GM18505 (cell line): ENCODE results near the gene PLEKHM3.

Experiments used
- ATAC-seq: cut with Tn5 transposase; IDR thresholded peaks from one replicate; pipeline ENCODE4 v1.9.1; 2021; ENCODE audit not compliant: unreplicated experiment
- POLR2A ChIP-seq: IDR thresholded peaks from 4 replicates; pipeline ENCODE4 v1.6.1; 2011; ENCODE audit warnings: borderline replicate concordance; ENCODE audit not compliant: insufficient read depth, insufficient read length; ENCODE audit errors: extremely low read depth

PLEKHM3 gene

GRCh38 chr2:208025037-208025813 is at the start of gene PLEKHM3:
TSS of gene PLEKHM3 (minus strand) at chr2:208025527. CDS start at chr2:208001639, 23,888 bp downstream.
- ATAC-seq: peak; percentile 95
- TF ChIP-seq POLR2A: peak; percentile 90

GRCh38 chr2:208074610-208075356 is 49.5 kb upstream of the PLEKHM3 start:
- TF ChIP-seq POLR2A: no peak
- ATAC-seq: no peak

GRCh38 chr2:208072250-208072892 is 47.0 kb upstream of the PLEKHM3 start:
- TF ChIP-seq POLR2A: no peak
- peak; percentile 70 for ATAC-seq

- TF ChIP-seq POLR2A: no peak
- ATAC-seq: no peak
Observed at GRCh38 chr2:208069186-208069585, 43.9 kb upstream of the PLEKHM3 start.

GRCh38 chr2:208066016-208066415 is 40.7 kb upstream of the PLEKHM3 start:
- no peak for ATAC-seq
- no peak for TF ChIP-seq POLR2A

- no peak for TF ChIP-seq POLR2A
Observed at GRCh38 chr2:208065476-208065875, 40.1 kb upstream of the PLEKHM3 start.

GRCh38 chr2:208064220-208064961 is 39.1 kb upstream of the PLEKHM3 start:
- ATAC-seq: peak; percentile 82
- no peak for TF ChIP-seq POLR2A

More at GRCh38 chr2:208065476-208065875, 40.1 kb upstream of the PLEKHM3 start:
- ATAC-seq: no peak

- no peak for ATAC-seq
- no peak for TF ChIP-seq POLR2A
Observed at GRCh38 chr2:208062961-208063360, 37.6 kb upstream of the PLEKHM3 start.

- no peak for ATAC-seq
- TF ChIP-seq POLR2A: no peak
Observed at GRCh38 chr2:208062113-208062512, 36.8 kb upstream of the PLEKHM3 start.

- TF ChIP-seq POLR2A: no peak
- no peak for ATAC-seq
Observed at GRCh38 chr2:208057108-208057507, 31.8 kb upstream of the PLEKHM3 start.

GRCh38 chr2:208049441-208049840 is 24.1 kb upstream of the PLEKHM3 start:
- no peak for ATAC-seq
- TF ChIP-seq POLR2A: no peak

GRCh38 chr2:208049006-208049405 is 23.7 kb upstream of the PLEKHM3 start:
- TF ChIP-seq POLR2A: no peak
- ATAC-seq: no peak

GRCh38 chr2:208047840-208048239 is 22.5 kb upstream of the PLEKHM3 start:
- no peak for TF ChIP-seq POLR2A
- no peak for ATAC-seq
